Glutamatergic neuron (in vitro differentiated cells): ENCODE results near the gene DLG2. TPM values are rescaled to one million over a fixed set of nuclear protein-coding genes. Genes with fewer than 3 reads are reported as not detected.
A peak's percentile ranks its signal among the peaks of the same experiment; 100 is the strongest.

ENCODE experiments used
- DNase-seq: peaks from one replicate; pipeline ENCODE4 v3.0.0; 2022
- H3K27ac Mint-ChIP-seq: one replicate; pipeline ENCODE4 v1.8.0; 2020; ENCODE audit warnings: mild to moderate bottlenecking, mixed read lengths, inconsistent platforms; ENCODE audit not compliant: unreplicated experiment
- H3K27me3 Mint-ChIP-seq: one replicate; pipeline ENCODE4 v1.8.0; 2020; ENCODE audit warnings: mild to moderate bottlenecking, moderate library complexity, mixed read lengths, inconsistent platforms; ENCODE audit not compliant: unreplicated experiment
- H3K36me3 Mint-ChIP-seq: one replicate; pipeline ENCODE4 v1.8.0; 2020; ENCODE audit warnings: mild to moderate bottlenecking, mixed read lengths, inconsistent platforms; ENCODE audit not compliant: unreplicated experiment
- H3K4me1 Mint-ChIP-seq: one replicate; pipeline ENCODE4 v1.8.0; 2020; ENCODE audit warnings: mild to moderate bottlenecking, low read depth, mixed read lengths, inconsistent platforms; ENCODE audit not compliant: unreplicated experiment
- H3K4me3 Mint-ChIP-seq: one replicate; pipeline ENCODE4 v1.8.0; 2020; ENCODE audit warnings: mild to moderate bottlenecking, mixed read lengths, inconsistent platforms; ENCODE audit not compliant: unreplicated experiment
- H3K9me3 Mint-ChIP-seq: one replicate; pipeline ENCODE4 v1.8.0; 2020; ENCODE audit warnings: mild to moderate bottlenecking, moderate library complexity, mixed read lengths, inconsistent platforms; ENCODE audit not compliant: unreplicated experiment
- CTCF ChIP-seq: fragments of 200-600 bp; sonication (generic); IDR thresholded peaks from one replicate; pipeline ENCODE4 v1.5.0; 2021; ENCODE audit not compliant: partially characterized antibody, unreplicated experiment
- total RNA-seq: library from RNA; stranded (reverse); fragmentation: NEBNext Ultra II Directional; extraction: Animal tissue kit (Norgen Biotek cat#: 25700); gene quantifications from one replicate; pipeline ENCODE4 v1.2.1, GENCODE V29; 2021; ENCODE audit not compliant: unreplicated experiment

DLG2 gene
- total RNA-seq, 1 donor from 2014 or later = 2.9 TPM

DNA sequence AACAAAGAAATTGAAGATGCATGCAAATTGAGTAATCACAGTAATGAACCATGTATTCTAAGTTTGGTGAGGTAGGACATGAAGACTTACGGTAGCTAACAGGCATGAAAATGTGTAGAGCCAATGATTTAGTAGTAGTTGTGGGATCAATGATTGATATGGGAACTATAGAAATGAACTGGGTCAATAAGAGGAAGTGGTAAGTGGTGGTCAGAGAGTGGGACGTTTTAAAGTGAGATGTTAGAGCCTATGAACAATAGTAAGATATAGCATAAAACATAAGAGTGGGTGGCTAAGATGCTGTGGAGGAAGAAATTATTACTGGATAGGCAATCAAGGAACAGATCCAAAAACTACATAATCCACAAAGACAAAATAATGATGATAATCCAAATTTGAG, 45.0 kb downstream of the DLG2 start:
- no peaks in the 10 kb centered on the region for H3K4me1 Mint-ChIP-seq
- H3K9me3 Mint-ChIP-seq = no peaks in the 10 kb centered on the region
- no peaks in the 10 kb centered on the region for H3K36me3 Mint-ChIP-seq
- no peak overlapping the region for H3K4me3 Mint-ChIP-seq
- H3K27ac Mint-ChIP-seq = no peak overlapping the region
- no peak for TF ChIP-seq CTCF
- no peak for DNase-seq
- H3K27me3 Mint-ChIP-seq = peaks cover 2% of the 10 kb centered on the region

GRCh38 chr11:85575388-85575787, 51.8 kb downstream of the DLG2 start:
- Mint-ChIP-seq H3K27me3 (peaks cover 2% of the 10 kb centered on the region), H3K4me3 (no peak overlapping the region), H3K9me3 (no peaks in the 10 kb centered on the region), H3K27ac (no peak overlapping the region), H3K4me1 (no peaks in the 10 kb centered on the region), H3K36me3 (no peaks in the 10 kb centered on the region)
- no peak for TF ChIP-seq CTCF
- DNase-seq = no peak

DNA sequence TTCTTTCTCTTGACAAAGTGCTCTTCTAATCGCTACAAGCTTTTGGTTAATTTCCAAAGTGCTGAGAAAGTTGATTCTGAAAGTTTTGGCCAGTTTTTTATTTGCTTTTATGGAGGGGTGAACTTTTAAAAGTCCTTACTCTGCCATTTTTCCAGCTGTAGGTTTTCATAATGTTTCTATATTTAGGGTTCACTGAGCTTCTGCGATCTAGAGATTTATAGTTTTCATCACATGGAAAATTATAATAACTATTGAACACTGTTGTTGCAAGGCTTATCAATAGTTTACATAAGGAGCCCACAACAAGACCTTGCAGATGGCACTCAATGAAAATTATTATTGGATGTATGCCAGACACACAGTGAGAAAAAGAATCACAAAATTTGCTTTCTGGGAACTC, 55.1 kb downstream of the DLG2 start:
- no peak overlapping the region for H3K4me3 Mint-ChIP-seq
- H3K27ac Mint-ChIP-seq = no peak overlapping the region
- H3K4me1 Mint-ChIP-seq = peaks cover 2% of the 10 kb centered on the region
- no peaks in the 10 kb centered on the region for H3K27me3 Mint-ChIP-seq
- no peaks in the 10 kb centered on the region for H3K36me3 Mint-ChIP-seq
- no peaks in the 10 kb centered on the region for H3K9me3 Mint-ChIP-seq
- TF ChIP-seq CTCF = no peak
- DNase-seq = no peak

- Mint-ChIP-seq H3K27me3 (no peaks in the 10 kb centered on the region), H3K9me3 (no peaks in the 10 kb centered on the region), H3K4me1 (peaks cover 2% of the 10 kb centered on the region), H3K4me3 (no peak overlapping the region), H3K27ac (peak overlapping the region; percentile 25), H3K36me3 (no peaks in the 10 kb centered on the region)
- DNase-seq = no peak
- TF ChIP-seq CTCF = no peak
Measured at GRCh38 chr11:85569525-85569924, 57.6 kb downstream of the DLG2 start.

- no peaks in the 10 kb centered on the region for H3K36me3 Mint-ChIP-seq
- no peaks in the 10 kb centered on the region for H3K4me1 Mint-ChIP-seq
- DNase-seq = no peak
- no peak for TF ChIP-seq CTCF
- H3K4me3 Mint-ChIP-seq = no peak overlapping the region
- peaks cover 1% of the 10 kb centered on the region for H3K27me3 Mint-ChIP-seq
- H3K9me3 Mint-ChIP-seq = no peaks in the 10 kb centered on the region
- H3K27ac Mint-ChIP-seq = no peak overlapping the region
Measured at GRCh38 chr11:85558411-85558810, 68.7 kb downstream of the DLG2 start.
